BE2C (cell line): Measurements from ENCODE around the gene AKT3.

Experiments used
- DNase-seq: peaks from one replicate; pipeline ENCODE4 v3.0.0-alpha.2; 2020
- H3K27me3 ChIP-seq: fragments of 250-450 bp; sonication (Bioruptor Pico); 2 replicates; pipeline ENCODE4 v1.5.1; 2020; ENCODE audit warnings: mild to moderate bottlenecking
- H3K36me3 ChIP-seq: fragments of 250-450 bp; sonication (Bioruptor Pico); 2 replicates; pipeline ENCODE4 v1.5.1; 2020; ENCODE audit warnings: mild to moderate bottlenecking
- H3K4me1 ChIP-seq: fragments of 250-450 bp; sonication (Bioruptor Pico); 2 replicates; pipeline ENCODE4 v1.5.1; 2020
- H3K4me3 ChIP-seq: 2 replicates; pipeline ENCODE4 v1.5.1; 2011; ENCODE audit warnings: low read depth, low read length
- H3K9me3 ChIP-seq: fragments of 250-450 bp; sonication (Bioruptor Pico); 2 replicates; pipeline ENCODE4 v1.5.1; 2020
- TF ChIP-seq, protein P1 (sequence below): IDR thresholded peaks from 2 replicates; pipeline ENCODE4 v1.5.1; 2012; ENCODE audit warnings: mild to moderate bottlenecking, low read depth, low read length

Gene AKT3

DNA sequence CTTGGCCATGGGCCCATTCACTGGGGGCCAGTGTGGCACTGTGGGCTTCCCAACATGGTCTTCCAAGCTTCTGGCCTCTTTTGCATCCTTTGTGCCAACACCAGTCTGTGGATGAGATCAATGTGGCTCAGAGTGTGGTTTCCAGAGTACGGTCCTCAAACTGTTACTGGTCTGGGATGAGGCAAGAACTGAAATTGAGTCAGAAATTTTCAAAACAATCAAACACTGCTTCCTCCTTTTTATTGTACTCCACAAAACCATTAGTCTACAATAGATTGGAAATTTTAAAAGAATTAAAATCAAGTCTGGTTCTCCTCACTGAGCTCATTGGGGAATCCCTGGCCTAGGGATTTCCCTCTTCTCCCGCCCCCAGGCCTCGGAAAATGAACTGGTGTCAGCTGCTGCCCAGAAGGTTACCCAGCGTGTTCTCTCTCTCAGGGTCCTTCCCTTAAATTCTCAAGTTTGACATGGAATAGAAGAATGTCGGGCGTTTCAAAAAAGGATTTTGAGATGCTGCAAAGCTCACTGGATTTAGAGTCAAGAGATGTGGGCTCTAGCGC is 372.2 kb downstream of the AKT3 start:
- Histone ChIP-seq H3K27me3 (no peaks in the 10 kb centered on the region), H3K9me3 (no peaks in the 10 kb centered on the region), H3K36me3 (no peaks in the 10 kb centered on the region), H3K4me3 (no peak overlapping the region), H3K4me1 (peaks cover 17% of the 10 kb centered on the region)
- TF ChIP-seq, protein P1, sequence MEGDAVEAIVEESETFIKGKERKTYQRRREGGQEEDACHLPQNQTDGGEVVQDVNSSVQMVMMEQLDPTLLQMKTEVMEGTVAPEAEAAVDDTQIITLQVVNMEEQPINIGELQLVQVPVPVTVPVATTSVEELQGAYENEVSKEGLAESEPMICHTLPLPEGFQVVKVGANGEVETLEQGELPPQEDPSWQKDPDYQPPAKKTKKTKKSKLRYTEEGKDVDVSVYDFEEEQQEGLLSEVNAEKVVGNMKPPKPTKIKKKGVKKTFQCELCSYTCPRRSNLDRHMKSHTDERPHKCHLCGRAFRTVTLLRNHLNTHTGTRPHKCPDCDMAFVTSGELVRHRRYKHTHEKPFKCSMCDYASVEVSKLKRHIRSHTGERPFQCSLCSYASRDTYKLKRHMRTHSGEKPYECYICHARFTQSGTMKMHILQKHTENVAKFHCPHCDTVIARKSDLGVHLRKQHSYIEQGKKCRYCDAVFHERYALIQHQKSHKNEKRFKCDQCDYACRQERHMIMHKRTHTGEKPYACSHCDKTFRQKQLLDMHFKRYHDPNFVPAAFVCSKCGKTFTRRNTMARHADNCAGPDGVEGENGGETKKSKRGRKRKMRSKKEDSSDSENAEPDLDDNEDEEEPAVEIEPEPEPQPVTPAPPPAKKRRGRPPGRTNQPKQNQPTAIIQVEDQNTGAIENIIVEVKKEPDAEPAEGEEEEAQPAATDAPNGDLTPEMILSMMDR: no peak
- DNase-seq: no peak

DNA sequence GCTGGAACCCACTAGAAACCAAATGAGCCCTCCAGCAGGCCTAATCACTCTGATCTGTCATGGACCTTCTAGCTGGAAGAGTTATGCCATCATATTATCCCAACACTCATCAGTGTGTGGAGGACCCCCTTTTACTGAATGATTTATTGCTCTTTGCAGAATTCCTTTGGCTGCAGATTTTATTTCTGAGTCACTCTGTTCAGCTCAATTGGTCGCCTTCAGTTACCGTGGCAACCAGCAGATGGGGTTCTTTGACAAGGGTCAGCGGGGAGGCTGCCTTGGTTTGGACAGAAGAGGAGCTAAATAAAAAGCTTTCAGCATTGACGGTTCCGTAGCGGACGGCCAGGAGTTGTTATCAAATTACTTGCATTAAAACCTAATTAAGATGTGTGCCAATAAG is 374.1 kb downstream of the AKT3 start:
- Histone ChIP-seq H3K36me3 (no peaks in the 10 kb centered on the region), H3K4me3 (no peak overlapping the region), H3K4me1 (peaks cover 27% of the 10 kb centered on the region), H3K9me3 (no peaks in the 10 kb centered on the region), H3K27me3 (no peaks in the 10 kb centered on the region)
- TF ChIP-seq, protein P1: peak; percentile 64
- peak; percentile 75 for DNase-seq

DNA sequence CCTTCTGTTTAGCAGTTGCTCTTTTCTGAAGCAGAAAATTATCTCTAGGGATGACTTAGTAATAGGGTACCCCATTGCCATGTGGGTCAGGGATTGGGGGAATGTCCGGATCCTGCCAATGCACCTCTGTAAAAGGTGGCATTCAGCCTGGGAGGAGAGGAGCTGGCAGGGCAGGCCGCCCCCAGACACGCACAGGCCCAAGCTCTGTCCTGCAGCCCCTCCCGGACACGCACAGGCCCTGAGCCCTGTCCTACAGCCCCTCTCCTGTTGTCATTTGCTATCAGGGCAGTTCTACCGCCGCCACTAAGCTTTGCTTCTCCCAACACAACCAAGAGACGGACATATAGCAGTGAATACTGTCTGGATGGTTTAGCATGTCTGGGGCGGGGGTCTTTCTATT is 375.1 kb downstream of the AKT3 start:
- Histone ChIP-seq H3K27me3 (no peaks in the 10 kb centered on the region), H3K9me3 (no peaks in the 10 kb centered on the region), H3K4me3 (no peak overlapping the region), H3K4me1 (peaks cover 30% of the 10 kb centered on the region), H3K36me3 (no peaks in the 10 kb centered on the region)
- TF ChIP-seq, protein P1: no peak
- no peak for DNase-seq

DNA sequence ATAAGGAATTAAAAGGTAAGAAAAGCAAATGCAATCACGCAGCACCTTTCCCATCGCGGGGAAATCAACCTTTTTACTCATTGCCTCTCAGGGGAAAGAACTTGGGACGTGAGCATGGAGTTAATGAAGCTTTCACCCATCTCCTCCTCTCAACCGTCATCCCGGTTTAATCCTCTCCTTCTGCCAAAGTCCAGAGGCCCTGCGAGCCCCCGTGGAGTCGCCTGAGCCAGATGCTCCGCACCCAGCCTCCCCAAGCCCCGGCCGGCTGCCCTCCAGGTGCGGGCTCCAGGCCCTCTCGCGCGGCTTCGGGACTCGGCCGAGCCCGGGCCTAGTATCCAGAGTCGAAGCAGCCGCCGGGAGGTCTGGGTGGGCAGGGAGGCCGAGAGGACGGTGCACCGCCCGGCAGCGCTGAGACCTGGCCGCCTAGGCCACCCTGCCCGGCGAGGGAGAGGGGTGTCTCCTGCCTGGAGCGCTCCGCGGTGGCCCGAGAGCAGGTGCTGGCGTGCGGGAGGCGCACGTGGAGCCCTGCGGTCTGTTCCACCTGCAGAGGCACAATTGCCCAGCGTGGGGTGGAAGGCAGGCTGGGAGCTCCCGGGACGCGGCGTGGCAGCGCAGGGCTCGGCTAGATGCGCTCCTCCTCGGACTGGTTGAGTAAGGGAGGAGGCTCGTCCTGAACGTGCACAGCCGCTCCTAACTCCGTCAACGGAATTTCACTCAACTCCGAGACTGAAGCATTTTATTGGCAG is 375.7 kb downstream of the AKT3 start:
- Histone ChIP-seq H3K36me3 (no peaks in the 10 kb centered on the region), H3K9me3 (no peaks in the 10 kb centered on the region), H3K4me3 (no peak overlapping the region), H3K27me3 (no peaks in the 10 kb centered on the region), H3K4me1 (peaks cover 30% of the 10 kb centered on the region)
- no peak for DNase-seq
- TF ChIP-seq, protein P1: no peak

DNA sequence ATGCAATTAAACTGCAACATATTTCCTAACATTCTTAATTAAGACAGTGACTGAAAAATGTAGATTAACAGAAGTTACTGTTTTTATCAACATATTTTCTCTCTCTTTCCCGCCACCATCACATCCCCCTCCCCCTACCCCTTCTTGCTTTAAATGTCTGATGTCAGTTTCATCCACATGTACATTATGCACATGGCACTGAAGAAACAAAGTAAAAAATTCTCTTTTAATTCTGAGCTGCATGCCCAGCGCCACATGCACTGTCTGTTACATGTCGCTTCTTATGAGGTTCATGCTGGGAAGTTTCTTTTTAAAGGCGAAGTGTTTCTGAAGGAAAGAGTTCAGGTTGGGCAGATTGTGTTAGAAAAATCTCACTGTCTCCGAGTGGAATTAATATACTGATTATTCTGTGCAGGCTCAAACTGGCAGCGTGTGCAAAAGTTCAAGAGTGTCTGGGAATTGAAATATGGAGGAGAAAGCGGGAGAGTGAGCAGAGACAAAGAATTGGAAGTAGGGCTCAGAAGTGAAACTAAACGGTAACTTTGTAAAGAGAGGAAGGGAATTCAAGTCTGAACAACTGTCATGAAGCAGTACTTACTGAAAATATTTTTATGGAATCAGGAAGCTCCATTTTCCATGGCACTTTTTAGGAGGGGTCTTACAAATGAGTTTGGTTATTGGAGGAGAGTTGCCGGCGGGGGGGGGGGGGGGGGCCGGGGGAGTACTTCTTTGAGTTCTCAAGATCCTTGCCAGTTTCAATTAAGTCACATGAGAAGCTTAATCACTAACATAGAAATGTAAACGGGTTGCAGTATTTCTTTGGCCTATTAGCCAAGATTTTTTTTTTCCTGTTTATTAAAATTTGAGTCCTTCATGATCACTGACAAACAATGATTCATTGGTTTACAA is 376.6 kb downstream of the AKT3 start:
- Histone ChIP-seq H3K27me3 (no peaks in the 10 kb centered on the region), H3K36me3 (no peaks in the 10 kb centered on the region), H3K4me1 (peaks cover 30% of the 10 kb centered on the region), H3K4me3 (no peak overlapping the region), H3K9me3 (no peaks in the 10 kb centered on the region)
- DNase-seq: no peak
- TF ChIP-seq, protein P1: no peak
